KMS-11 (cell line): ENCODE results near the gene TXNRD2.

Source experiments
- H2AFZ ChIP-seq: fragments of 200-600 bp; sonication (generic); 2 replicates; pipeline ENCODE4 v1.6.1; 2016; ENCODE audit warnings: antibody characterized with exemption, mixed run types, low read depth
- H3K27ac ChIP-seq: fragments of 200-600 bp; sonication (generic); 2 replicates; pipeline ENCODE4 v1.6.1; 2016; ENCODE audit warnings: mild to moderate bottlenecking, mixed run types
- H3K27me3 ChIP-seq: fragments of 200-600 bp; sonication (generic); 2 replicates; pipeline ENCODE4 v1.6.1; 2017; ENCODE audit warnings: mild to moderate bottlenecking, low read depth, mixed run types, moderate library complexity; ENCODE audit not compliant: insufficient read depth
- H3K36me3 ChIP-seq: fragments of 200-600 bp; sonication (generic); 2 replicates; pipeline ENCODE4 v1.6.1; 2017; ENCODE audit warnings: mild to moderate bottlenecking, mixed run types; ENCODE audit not compliant: insufficient read depth
- H3K4me1 ChIP-seq: fragments of 200-600 bp; sonication (generic); 2 replicates; pipeline ENCODE4 v1.6.1; 2016; ENCODE audit warnings: mild to moderate bottlenecking, low read depth, mixed run types; ENCODE audit not compliant: poor library complexity, severe bottlenecking
- H3K4me2 ChIP-seq: fragments of 200-600 bp; sonication (generic); 2 replicates; pipeline ENCODE4 v1.7.0; 2016; ENCODE audit warnings: mild to moderate bottlenecking, mixed run types
- H3K4me3 ChIP-seq: fragments of 200-600 bp; sonication (generic); IDR thresholded peaks from 2 replicates; pipeline ENCODE4 v1.6.1; 2017; ENCODE audit warnings: low read depth, low read length, mixed read lengths; ENCODE audit not compliant: insufficient read depth
- H3K79me2 ChIP-seq: fragments of 200-600 bp; sonication (generic); 2 replicates; pipeline ENCODE4 v1.6.1; 2016; ENCODE audit warnings: low read depth, mixed run types; ENCODE audit not compliant: insufficient read depth
- H3K9ac ChIP-seq: fragments of 200-600 bp; sonication (generic); 2 replicates; pipeline ENCODE4 v1.6.1; 2016; ENCODE audit warnings: mild to moderate bottlenecking, mixed run types
- H4K20me1 ChIP-seq: fragments of 200-600 bp; sonication (generic); 2 replicates; pipeline ENCODE4 v1.6.1; 2016; ENCODE audit warnings: mild to moderate bottlenecking, mixed run types; ENCODE audit not compliant: insufficient read depth
- TF ChIP-seq, protein P1 (sequence below): fragments of 200-600 bp; sonication (generic); conservative IDR thresholded peaks from 2 replicates; pipeline ENCODE4 v1.6.1; 2017; ENCODE audit warnings: low read depth, mild to moderate bottlenecking, antibody characterized with exemption, low read length, moderate library complexity, mixed read lengths

Gene TXNRD2

DNA sequence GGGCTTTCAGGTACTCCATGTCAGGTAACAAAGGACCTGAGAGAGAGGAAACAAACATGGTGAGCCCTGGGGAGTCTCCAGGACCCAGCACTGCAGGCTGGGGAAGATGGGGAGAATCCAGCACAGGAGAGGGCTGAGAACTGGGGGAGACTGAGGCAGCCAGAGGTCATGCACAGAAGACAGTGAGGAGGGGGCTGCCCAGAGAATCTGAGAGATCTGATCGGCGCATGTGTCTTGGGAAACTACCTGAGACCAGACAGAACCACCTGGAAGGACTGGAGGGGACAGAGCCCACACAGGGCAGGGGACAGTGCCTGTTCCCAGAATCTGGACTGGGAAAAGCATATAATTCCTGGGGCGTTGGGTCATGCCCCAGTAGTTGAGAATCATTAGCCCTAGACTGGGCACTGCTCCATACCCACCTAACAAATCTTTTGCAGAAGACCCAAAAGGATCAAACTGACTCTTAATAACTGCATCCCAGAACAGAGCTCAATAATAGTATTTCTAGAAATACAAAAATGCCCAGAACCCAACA is 20.0 kb downstream of the TXNRD2 start:
- Histone ChIP-seq H3K4me3 (no peak overlapping the region), H3K4me2 (no peak overlapping the region), H3K79me2 (no peaks in the 10 kb centered on the region), H3K27me3 (no peaks in the 10 kb centered on the region), H3K4me1 (no peaks in the 10 kb centered on the region), H2AFZ (no peak overlapping the region), H3K9ac (no peak overlapping the region), H4K20me1 (no peaks in the 10 kb centered on the region), H3K27ac (no peak overlapping the region), H3K36me3 (no peaks in the 10 kb centered on the region)
- TF ChIP-seq, protein P1, sequence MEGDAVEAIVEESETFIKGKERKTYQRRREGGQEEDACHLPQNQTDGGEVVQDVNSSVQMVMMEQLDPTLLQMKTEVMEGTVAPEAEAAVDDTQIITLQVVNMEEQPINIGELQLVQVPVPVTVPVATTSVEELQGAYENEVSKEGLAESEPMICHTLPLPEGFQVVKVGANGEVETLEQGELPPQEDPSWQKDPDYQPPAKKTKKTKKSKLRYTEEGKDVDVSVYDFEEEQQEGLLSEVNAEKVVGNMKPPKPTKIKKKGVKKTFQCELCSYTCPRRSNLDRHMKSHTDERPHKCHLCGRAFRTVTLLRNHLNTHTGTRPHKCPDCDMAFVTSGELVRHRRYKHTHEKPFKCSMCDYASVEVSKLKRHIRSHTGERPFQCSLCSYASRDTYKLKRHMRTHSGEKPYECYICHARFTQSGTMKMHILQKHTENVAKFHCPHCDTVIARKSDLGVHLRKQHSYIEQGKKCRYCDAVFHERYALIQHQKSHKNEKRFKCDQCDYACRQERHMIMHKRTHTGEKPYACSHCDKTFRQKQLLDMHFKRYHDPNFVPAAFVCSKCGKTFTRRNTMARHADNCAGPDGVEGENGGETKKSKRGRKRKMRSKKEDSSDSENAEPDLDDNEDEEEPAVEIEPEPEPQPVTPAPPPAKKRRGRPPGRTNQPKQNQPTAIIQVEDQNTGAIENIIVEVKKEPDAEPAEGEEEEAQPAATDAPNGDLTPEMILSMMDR = no peak

GRCh38 chr22:19919701-19920363 is 21.8 kb downstream of the TXNRD2 start:
- Histone ChIP-seq H4K20me1 (no peaks in the 10 kb centered on the region), H3K9ac (no peak overlapping the region), H3K27ac (no peak overlapping the region), H2AFZ (no peak overlapping the region), H3K4me2 (no peak overlapping the region), H3K27me3 (no peaks in the 10 kb centered on the region), H3K79me2 (no peaks in the 10 kb centered on the region), H3K36me3 (no peaks in the 10 kb centered on the region), H3K4me1 (no peaks in the 10 kb centered on the region), H3K4me3 (no peak overlapping the region)
- TF ChIP-seq, protein P1 = no peak

GRCh38 chr22:19918332-19919106 is 23.1 kb downstream of the TXNRD2 start:
- no peak overlapping the region for H3K4me3 ChIP-seq
- no peak overlapping the region for H3K27ac ChIP-seq
- H2AFZ ChIP-seq = no peak overlapping the region
- no peaks in the 10 kb centered on the region for H3K4me1 ChIP-seq
- no peaks in the 10 kb centered on the region for H3K79me2 ChIP-seq
- H4K20me1 ChIP-seq = no peaks in the 10 kb centered on the region
- H3K36me3 ChIP-seq = peaks cover 4% of the 10 kb centered on the region; the same call in 1 of the 2 replicates
- TF ChIP-seq, protein P1 = no peak
- no peaks in the 10 kb centered on the region for H3K27me3 ChIP-seq
- H3K9ac ChIP-seq = no peak overlapping the region
- no peak overlapping the region for H3K4me2 ChIP-seq

- Histone ChIP-seq H3K4me1 (no peaks in the 10 kb centered on the region), H3K27me3 (no peaks in the 10 kb centered on the region), H3K4me3 (no peak overlapping the region), H2AFZ (no peak overlapping the region), H3K4me2 (no peak overlapping the region), H3K36me3 (peaks cover 4% of the 10 kb centered on the region; the same call in 1 of the 2 replicates), H3K9ac (no peak overlapping the region), H4K20me1 (no peaks in the 10 kb centered on the region), H3K27ac (no peak overlapping the region), H3K79me2 (no peaks in the 10 kb centered on the region)
- TF ChIP-seq, protein P1 = no peak
Measured at GRCh38 chr22:19917389-19918138, 24.1 kb downstream of the TXNRD2 start.
